Calu3 (cell line): ENCODE measurements around the gene ZSCAN1. TPM values are rescaled to one million over a fixed set of nuclear protein-coding genes. Genes with fewer than 3 reads are reported as not detected.

Experiments
- BruUV-seq: library from RNA; stranded (reverse); fragments of 400-500 nt; replicated peaks from 2 replicates; lab custom pipeline; 2021; lab: Mats Ljungman, UMichigan
- CTCF ChIA-PET: fragments of 300-600 bp; sonication (Branson Sonifier 250); formaldehyde crosslinking; loops from one replicate; lab custom pipeline; 2022; ENCODE audit warnings: antibody characterized with exemption; lab: Charles Lee
- DNase-seq: peaks from one replicate; pipeline ENCODE4 v3.0.0; 2022
- H3K27ac Mint-ChIP-seq: one replicate; pipeline ENCODE4 v1.8.0; 2022; ENCODE audit warnings: mixed read lengths; ENCODE audit not compliant: unreplicated experiment
- H3K27me3 Mint-ChIP-seq: one replicate; pipeline ENCODE4 v1.8.0; 2022; ENCODE audit warnings: mixed read lengths; ENCODE audit not compliant: unreplicated experiment
- H3K36me3 Mint-ChIP-seq: one replicate; pipeline ENCODE4 v1.8.0; 2022; ENCODE audit warnings: mild to moderate bottlenecking, moderate library complexity, mixed read lengths; ENCODE audit not compliant: insufficient read depth, unreplicated experiment
- H3K4me1 Mint-ChIP-seq: one replicate; pipeline ENCODE4 v1.8.0; 2022; ENCODE audit warnings: mild to moderate bottlenecking, low read depth, mixed read lengths; ENCODE audit not compliant: unreplicated experiment
- H3K4me3 Mint-ChIP-seq: one replicate; pipeline ENCODE4 v1.8.0; 2022; ENCODE audit warnings: mild to moderate bottlenecking, low read depth, moderate library complexity, mixed read lengths; ENCODE audit not compliant: unreplicated experiment
- H3K9me3 Mint-ChIP-seq: one replicate; pipeline ENCODE4 v1.8.0; 2022; ENCODE audit warnings: low read depth, mixed read lengths; ENCODE audit not compliant: unreplicated experiment
- intact Hi-C: fragments of 100-400 bp; cut with micrococcal nuclease; formaldehyde crosslinking; loops from one replicate; pipeline ENCODE4 v1.10.0; 2022; ENCODE audit not compliant: unreplicated experiment
- total RNA-seq: library from RNA; stranded (reverse); gene quantifications from 2 replicates; pipeline ENCODE4 v1.2.3, GENCODE V29; 2022
- TF ChIP-seq, protein P1 (sequence below): fragments of 200-600 bp; IDR thresholded peaks from one replicate; pipeline ENCODE4 v1.8.0; 2022; ENCODE audit warnings: antibody characterized with exemption; ENCODE audit not compliant: unreplicated experiment

Gene ZSCAN1
- total RNA-seq, 1 experiment from 2014 or later, result not detected

DNA sequence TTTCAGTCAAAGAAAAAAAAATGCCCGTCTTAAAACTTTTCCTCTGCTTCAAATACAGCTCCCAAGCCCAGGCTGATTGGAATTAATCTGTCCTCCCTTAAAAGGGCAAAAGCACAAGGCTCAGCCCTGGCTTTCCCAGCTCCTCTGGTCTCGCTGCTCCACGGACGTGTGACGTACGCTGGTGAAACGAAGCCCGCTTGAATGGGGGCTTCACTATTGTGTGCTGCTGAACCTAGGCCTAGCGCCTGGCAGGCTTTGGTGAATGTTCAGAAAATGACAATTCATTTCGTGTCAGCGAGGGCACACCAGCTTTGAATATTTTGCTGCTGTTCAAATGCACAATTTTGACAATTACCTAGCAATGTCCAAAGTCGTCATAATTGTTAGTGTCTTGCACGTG, 24.6 kb downstream of the ZSCAN1 start:
- CTCF ChIA-PET, result no interaction called here
- intact Hi-C loops, result no loop called here
- Mint-ChIP-seq H3K4me1 (no peaks in the 10 kb centered on the region), H3K9me3 (peaks cover 7% of the 10 kb centered on the region), H3K27me3 (no peaks in the 10 kb centered on the region), H3K36me3 (peaks cover 9% of the 10 kb centered on the region), H3K4me3 (no peak overlapping the region), H3K27ac (no peak overlapping the region)
- TF ChIP-seq, protein P1, sequence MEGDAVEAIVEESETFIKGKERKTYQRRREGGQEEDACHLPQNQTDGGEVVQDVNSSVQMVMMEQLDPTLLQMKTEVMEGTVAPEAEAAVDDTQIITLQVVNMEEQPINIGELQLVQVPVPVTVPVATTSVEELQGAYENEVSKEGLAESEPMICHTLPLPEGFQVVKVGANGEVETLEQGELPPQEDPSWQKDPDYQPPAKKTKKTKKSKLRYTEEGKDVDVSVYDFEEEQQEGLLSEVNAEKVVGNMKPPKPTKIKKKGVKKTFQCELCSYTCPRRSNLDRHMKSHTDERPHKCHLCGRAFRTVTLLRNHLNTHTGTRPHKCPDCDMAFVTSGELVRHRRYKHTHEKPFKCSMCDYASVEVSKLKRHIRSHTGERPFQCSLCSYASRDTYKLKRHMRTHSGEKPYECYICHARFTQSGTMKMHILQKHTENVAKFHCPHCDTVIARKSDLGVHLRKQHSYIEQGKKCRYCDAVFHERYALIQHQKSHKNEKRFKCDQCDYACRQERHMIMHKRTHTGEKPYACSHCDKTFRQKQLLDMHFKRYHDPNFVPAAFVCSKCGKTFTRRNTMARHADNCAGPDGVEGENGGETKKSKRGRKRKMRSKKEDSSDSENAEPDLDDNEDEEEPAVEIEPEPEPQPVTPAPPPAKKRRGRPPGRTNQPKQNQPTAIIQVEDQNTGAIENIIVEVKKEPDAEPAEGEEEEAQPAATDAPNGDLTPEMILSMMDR, result no peak
- no peak for DNase-seq
- BruUV-seq, result no TSS peak

DNA sequence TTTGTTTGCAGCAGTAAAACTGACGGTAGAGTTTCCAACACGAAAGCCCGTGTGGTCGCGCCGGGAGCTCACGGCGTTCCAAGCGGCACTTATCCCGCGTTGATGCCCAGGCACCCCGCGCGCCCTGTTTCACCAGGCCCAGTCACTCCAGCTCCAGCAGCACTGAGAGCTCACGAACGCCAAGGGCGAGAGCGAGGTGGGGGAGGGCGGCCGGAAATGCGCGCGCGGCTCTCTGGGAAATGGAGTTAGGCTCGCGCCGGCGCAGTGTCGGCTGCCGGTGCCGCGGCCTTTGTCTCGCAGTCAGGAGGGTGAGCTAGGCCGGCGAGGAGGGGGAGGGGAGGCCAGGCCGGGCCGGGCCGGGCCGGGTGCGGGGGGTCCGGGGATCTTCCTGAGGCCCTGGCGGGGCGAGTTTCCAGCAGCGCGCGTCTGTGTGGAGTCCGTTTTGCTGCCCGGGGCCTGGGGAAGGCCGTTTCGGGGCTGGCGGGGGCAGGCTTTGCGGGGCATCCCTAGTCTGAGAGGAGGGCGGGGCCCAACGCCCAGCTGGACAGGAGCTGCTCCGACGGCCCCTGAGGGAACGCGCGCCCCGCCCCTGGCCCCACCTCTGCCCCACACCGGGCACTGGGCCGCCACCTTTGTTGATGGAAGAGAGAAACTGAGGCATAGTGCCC, 25.3 kb downstream of the ZSCAN1 start, which contains the start of gene ZNF135:
TSS of gene ZNF135 (plus strand) at position 280 of the 668 bp plus-strand sequence. CDS start 721 bp downstream, outside the sequence.
- Mint-ChIP-seq H3K4me3 (no peak within 1 kb of the TSS), H3K4me1 (no peaks in the 10 kb centered on the region), H3K9me3 (peaks cover 10% of the 10 kb centered on the region), H3K27me3 (no peaks in the 10 kb centered on the region), H3K36me3 (peaks cover 9% of the 10 kb centered on the region), H3K27ac (no peak within 1 kb of the TSS)
- DNase-seq, result no peak
- TF ChIP-seq, protein P1, result no peak
- intact Hi-C loops, result no loop called here
- BruUV-seq, result no TSS peak
- CTCF ChIA-PET, result no interaction called here

DNA sequence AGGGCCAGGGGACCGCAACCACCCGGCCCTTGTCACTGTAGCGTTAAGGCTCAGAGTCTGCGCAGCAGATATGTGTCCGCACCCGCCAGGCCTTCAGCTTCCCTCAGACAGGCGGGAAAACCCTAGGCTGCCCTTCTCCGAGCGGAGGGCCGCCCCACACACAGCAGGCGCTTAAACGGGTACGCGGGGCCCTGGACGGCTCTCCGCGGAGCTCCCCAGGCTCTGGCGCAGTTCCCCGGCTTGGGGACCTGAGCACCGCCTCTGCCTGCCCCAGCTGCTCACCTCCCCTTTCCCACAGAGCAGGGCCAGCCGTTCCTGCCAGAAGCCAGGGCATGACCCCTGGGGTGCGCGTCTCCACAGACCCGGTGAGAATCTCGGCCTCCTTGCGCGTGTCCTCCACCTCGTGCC, 25.9 kb downstream of the ZSCAN1 start:
- Mint-ChIP-seq H3K36me3 (peaks cover 9% of the 10 kb centered on the region), H3K27me3 (no peaks in the 10 kb centered on the region), H3K4me3 (no peak overlapping the region), H3K9me3 (peaks cover 10% of the 10 kb centered on the region), H3K4me1 (no peaks in the 10 kb centered on the region), H3K27ac (no peak overlapping the region)
- no TSS peak for BruUV-seq
- no peak for DNase-seq
- TF ChIP-seq, protein P1, result no peak
- intact Hi-C loops, result no loop called here
- CTCF ChIA-PET, result no interaction called here

DNA sequence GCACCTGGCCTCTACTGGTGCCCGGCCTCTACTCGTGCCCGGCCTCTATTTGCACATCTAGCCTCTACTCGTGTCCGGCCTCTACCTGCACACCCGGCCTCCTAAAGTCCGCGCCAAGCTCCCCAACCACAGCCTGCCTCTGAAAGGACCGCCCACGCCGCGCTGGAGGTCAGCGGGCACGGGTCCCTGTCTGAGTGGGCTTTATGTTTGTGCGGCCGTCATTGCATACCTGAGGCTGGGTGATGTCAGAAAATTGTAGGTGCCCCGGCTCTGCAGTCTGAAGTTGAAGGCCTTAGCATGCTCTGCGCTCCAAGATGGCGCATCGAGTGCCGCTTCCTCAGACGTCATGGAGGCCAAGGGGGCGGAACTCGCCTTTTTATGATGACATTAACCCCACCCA, 26.4 kb downstream of the ZSCAN1 start:
- H3K27ac Mint-ChIP-seq, result no peak overlapping the region
- CTCF ChIA-PET, result no interaction called here
- H3K9me3 Mint-ChIP-seq, result peaks cover 12% of the 10 kb centered on the region
- H3K4me1 Mint-ChIP-seq, result no peaks in the 10 kb centered on the region
- no peak overlapping the region for H3K4me3 Mint-ChIP-seq
- H3K27me3 Mint-ChIP-seq, result no peaks in the 10 kb centered on the region
- peaks cover 7% of the 10 kb centered on the region for H3K36me3 Mint-ChIP-seq
- no peak for DNase-seq
- TF ChIP-seq, protein P1, result no peak
- intact Hi-C loops, result no loop called here
- no TSS peak for BruUV-seq
